ENCODE data around the gene SH3GL2.
A peak's percentile ranks its signal among the peaks of the same experiment; 100 is the strongest.

Gene SH3GL2

DNA sequence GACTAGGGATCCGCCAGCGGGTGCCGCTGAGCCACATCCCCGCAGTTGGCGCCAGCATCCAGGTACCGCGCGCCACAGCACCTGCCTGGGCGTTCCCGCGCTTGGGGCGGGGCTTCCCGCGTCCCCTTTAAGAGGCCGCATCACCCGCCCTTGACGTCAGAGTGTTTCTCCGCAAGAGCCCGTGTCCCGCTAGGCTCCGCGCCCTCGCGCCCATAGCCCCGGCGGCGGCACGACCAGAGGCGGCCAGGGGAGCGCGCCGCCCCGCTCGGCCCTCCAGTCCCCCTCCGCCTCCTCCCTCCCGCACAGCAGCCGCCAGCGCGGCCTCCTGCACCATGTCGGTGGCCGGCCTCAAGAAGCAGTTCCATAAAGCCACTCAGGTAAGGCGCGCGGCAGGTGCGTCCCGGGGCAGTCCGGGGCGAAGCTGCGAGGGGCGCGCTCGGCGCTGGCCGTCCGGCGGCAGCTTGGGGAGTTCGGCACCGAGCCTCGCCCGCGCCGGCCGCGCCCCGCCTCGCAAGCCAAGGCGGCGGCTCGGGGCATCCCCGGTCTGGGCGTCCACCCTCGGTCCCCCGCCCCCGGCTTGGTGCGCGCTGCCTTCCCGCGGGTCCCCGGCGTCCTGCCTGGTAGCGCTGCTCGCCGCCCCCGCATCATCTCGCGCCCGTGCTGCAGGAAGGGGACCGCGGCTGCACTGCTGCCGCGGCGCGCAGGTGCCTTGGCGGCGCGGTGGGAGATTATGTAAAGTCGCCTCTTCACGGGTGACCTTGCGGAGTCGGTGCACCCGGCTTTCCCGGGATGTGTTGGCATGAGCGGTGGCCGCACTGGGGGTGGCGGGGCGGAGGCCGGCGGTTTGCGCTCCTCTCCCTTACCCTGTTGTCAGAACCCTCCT, at the start of gene SH3GL2:
TSS of gene SH3GL2 (plus strand) at position 156 of the 883 bp plus-strand sequence.
- DNase-seq = peak; percentile 46

GRCh38 chr9:17531642-17532254, 47.1 kb upstream of the SH3GL2 start:
- no peak for DNase-seq

GRCh38 chr9:17532461-17532860, 46.4 kb upstream of the SH3GL2 start:
- no peak for DNase-seq

DNA sequence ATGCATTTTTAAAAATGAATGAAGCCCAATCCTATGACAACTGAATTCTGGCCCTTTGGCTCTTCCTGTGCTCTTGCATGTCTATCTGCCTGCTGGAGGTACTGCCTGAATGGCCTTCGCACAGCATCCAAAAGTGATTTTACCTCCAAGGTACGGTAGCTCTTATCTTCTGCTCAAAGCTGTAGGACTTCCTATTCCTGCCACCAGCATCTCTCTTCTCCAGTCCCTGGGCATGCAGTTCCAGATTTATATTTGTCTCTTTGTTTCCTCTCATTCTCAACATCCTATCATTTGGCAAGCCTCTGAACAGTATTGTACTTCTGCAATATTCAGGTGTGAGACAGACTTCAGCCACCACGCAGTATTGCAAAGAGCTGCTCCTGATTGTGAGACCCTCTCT, 43.7 kb upstream of the SH3GL2 start:
- DNase-seq = no peak

- no peak for DNase-seq
Measured at GRCh38 chr9:17536027-17536426, 42.8 kb upstream of the SH3GL2 start.

GRCh38 chr9:17551023-17551422, 27.8 kb upstream of the SH3GL2 start:
- DNase-seq = no peak

- no peak for DNase-seq
Measured at GRCh38 chr9:17555362-17556054, 23.4 kb upstream of the SH3GL2 start.

DNA sequence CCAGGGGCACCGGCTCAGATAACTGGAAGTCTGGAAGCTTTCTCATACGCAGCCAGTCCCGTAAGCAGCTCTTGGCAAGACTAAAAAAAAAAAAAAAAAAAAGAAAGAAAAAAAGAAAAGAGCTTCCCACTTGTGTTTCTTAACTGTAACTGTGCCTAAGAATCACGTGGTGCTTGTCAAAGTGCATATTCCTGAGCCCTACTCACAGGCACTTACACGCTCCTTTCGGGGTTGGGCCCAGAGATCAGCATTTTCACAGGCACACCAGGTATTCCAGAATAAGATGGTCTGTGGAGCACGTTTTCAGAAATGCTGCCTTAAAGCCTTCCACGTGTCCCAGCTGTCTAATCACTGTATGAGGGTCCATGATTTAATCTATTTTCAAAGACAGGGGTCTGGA, 22.6 kb upstream of the SH3GL2 start:
- DNase-seq = no peak

DNA sequence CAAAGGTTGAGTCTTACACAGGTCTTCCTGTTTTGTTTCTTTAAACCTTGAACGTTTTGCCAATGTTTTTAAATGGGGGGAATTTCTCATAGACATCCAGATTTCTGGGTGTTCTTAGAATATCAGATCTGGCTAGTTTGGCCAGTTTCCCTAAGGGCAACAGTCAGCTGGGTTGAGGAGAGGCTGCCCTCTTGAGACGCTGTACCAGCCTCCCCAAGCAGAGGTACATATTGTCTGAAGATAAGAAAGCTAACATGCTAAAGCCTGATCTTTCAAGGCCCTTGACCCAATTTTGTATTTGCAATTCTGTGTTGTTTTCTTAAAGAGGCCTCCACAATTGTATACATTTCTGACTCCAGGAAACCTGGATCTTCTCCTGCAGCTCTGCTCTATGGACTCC, 21.9 kb upstream of the SH3GL2 start:
- DNase-seq = no peak

- DNase-seq = no peak
Measured at GRCh38 chr9:17571825-17572224, 7.0 kb upstream of the SH3GL2 start.

DNA sequence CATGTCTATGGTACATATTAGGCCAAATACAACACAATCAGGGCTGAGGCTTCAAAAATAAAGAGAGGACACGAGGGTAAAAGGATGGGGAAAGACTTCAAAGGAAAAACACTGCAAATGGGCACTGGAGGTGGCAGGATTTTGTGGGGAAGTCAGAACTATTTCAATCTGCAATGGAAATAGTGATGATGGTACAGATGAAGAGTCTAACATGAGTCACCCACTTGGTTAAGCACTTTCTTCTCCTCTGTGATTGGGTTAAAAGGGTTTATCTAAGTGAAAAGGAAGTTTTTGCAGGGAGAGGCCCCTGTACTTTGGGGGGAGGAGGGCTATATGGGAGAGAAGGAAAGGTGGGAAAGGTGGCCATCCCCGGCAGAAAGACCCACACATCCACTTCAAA, 4.5 kb upstream of the SH3GL2 start:
- no peak for DNase-seq

GRCh38 chr9:17578577-17578910, 322 bp upstream of the SH3GL2 start:
- no peak for DNase-seq

- no peak for DNase-seq
Measured at GRCh38 chr9:17580119-17580518, 1.3 kb downstream of the SH3GL2 start.

DNA sequence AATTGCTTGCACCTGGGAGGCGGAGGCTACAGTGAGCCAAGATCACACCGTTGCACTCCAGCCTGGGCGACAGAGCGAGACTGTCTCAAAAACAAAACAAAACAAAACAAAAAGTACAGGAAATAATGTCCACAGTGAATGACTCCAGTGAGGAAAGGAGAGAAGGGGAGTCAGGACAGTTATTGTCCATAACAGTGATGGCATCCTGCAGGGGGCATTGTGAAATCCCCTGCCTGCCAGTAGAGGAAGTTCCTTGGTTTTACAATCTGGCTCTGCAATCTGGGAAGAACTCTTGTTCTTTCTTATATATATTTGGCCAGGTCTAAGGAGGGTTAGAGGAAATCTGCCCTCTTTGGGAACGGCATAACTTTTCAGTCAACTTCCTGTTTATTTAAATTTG, 8.2 kb downstream of the SH3GL2 start:
- no peak for DNase-seq

- DNase-seq = no peak
Measured at GRCh38 chr9:17588395-17588794, 9.5 kb downstream of the SH3GL2 start.

GRCh38 chr9:17588941-17589340, 10.1 kb downstream of the SH3GL2 start:
- DNase-seq = no peak

GRCh38 chr9:17589771-17590170, 10.9 kb downstream of the SH3GL2 start:
- DNase-seq = no peak

DNA sequence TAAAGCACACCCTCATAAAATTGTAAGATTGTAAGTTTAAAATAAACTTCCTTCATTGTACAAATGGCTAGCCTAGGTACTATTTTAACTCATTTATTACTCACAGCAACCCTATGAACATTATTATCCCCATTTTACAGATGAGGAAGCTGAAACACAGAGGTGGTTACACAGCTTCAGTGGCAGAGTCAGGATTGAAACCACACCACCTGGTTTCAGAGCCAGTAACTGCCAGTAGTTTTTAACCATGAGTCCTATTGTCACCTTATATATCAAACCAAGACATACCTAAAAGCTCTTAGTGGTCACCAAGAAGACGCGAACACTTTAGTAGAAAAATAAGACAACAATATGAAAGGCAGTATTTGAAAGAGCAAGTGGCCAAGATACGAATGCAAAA, 16.1 kb downstream of the SH3GL2 start:
- DNase-seq = no peak

GRCh38 chr9:17597977-17598376, 19.1 kb downstream of the SH3GL2 start:
- DNase-seq = no peak

GRCh38 chr9:17600962-17601593, 22.2 kb downstream of the SH3GL2 start:
- DNase-seq = no peak

DNA sequence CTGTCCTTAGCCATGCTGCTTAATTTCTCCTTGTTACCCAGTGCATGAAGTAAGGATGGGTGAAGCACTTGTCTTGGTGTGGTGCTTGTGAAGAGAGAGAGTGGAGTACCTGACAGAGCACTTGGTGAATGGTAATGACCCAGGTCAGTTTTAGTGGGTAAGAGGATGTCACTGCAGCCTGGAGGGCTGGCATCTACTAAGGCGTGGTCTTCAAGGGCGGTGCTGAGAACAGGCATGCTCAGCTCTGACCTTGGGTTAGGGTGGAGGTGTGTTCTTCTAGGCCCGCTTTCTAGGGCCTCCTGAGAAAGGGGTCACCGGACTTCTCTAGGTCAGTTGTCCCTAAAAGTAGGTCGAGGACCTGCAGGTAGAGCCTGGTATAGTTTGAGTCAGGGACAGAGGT, 25.7 kb downstream of the SH3GL2 start:
- DNase-seq = no peak

DNA sequence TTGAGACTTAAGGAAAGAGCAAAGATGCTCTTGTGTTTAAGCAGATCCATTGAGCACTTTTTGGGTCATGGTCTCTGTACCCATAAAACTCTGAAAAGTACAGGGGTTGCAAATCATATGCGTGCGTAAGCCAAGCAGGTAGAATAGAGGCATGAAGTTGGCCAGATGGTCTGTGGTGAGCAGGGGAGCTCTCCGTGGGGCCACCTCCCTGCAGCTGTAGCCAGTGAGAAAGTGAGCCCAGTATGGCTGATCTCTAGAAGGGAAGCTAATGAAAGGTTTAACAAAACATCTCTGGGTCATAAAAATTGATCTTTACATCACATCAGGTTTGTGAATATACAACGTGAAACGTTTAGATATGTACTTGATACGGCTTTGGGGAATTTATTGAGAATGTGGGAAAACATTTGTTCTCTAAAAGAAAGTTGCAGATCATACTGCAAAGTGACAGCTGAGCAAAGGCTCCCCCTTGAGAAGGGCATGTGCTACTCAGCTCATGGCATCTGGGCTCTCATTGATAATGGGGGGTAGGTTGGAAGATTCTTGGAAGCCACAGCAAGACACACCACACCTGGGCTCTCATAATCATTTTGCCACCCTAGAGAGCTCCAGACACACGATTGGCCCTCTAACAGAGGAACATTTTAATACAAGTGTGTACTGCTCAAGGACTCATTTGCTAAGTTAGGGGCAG, 30.6 kb downstream of the SH3GL2 start:
- DNase-seq = no peak

DNA sequence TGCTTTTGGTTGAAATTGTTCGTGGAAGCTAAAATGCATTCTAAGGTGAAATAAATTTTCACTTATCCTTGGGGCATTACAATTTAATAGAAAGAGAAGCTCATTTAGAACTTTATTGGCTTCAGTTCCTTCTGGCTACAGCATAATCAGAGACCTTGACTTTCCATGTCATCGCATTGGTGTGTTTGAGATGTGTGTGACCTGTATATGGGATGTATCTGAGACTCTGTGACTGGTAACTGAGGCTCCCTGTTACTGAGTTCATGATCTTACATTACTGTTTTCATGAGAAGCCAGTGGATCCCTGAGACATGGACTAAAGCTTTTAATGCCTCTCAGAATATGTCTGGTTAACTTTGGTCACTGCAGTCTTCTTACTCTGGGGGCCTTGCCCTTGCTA, 32.5 kb downstream of the SH3GL2 start:
- no peak for DNase-seq

Data from 8988T (cell line).